ENCODE results near the gene PLEKHG3.

- TF ChIP-seq CTCF (conservative IDR thresholded peaks at IDR 0.05; ENCODE audit: low read length): no peak
- TF ChIP-seq EZH2phosphoT487 (IDR thresholded peaks at IDR 0.05; ENCODE audit: borderline replicate concordance, low read depth, low read length): no peak
Observed at GRCh38 chr14:64732066-64732465, 27.8 kb downstream of the PLEKHG3 start.

Measured in OCI-LY7 (cell line).